ENCODE results near the gene TRMT6. TPM values are rescaled to one million over a fixed set of nuclear protein-coding genes. Genes with fewer than 3 reads are reported as not detected.

TRMT6 gene
- polyA plus RNA-seq, 1 donor: 10.6 TPM

DNA sequence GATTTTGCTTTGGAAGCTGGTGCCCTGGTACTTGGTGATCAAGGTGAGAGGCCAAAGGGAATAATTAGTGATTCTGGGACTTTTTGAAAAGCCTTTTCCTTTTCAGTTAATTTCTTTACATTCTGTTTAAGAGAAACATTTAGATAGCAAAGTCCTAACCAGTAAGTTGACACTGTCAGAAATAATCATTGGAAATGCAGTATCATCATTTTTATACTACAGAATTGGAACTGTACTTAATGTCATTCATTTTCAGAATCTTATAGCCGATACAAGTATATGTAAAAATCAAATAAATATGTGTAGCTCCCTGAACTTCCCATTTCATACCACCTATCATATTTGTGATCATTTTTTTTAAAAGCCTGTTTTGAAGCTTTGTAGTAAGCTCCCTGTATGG is 27.6 kb upstream of the TRMT6 start:
- Histone ChIP-seq H3K36me3 (ENCODE audit: control insufficient read depth, insufficient read depth, low read length) (peaks cover 7% of the 10 kb centered on the region), H3K4me3 (ENCODE audit: low read length) (no peak overlapping the region), H3K27me3 (ENCODE audit: control insufficient read depth, insufficient read depth, low read length) (no peaks in the 10 kb centered on the region), H3K4me1 (ENCODE audit: control insufficient read depth, insufficient read depth, low read length) (peaks cover 37% of the 10 kb centered on the region), H3K27ac (ENCODE audit: low read length) (no peak overlapping the region), H3K9me3 (ENCODE audit: control insufficient read depth, low read depth, low read length) (no peaks in the 10 kb centered on the region)
- DNase-seq: no peak
- WGBS (ENCODE audit: insufficient coverage, low lambda C conversion rate): no CpG with 5 or more reads among the region's 1 CpG

DNA sequence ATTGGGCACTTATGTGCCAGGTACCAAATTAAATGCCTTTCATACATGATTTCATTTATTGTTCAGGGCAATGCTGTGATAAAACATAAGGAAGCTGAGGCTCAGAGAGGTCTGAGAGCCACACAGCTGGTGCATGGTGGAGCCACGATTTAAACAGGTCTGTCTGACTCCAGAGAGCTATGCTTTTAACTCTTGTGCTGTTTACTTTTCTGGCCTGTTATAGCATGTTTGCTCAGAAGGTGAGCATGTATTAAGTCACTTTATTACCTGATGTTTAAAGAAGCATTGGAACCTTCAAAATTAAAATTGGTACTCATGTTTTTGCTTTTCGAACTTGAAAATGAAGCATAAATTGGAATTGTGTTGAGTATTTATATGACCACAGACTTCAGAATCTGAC is 26.9 kb upstream of the TRMT6 start:
- WGBS (ENCODE audit: insufficient coverage, low lambda C conversion rate): no CpG with 5 or more reads among the region's 2 CpGs
- Histone ChIP-seq H3K36me3 (ENCODE audit: control insufficient read depth, insufficient read depth, low read length) (peaks cover 7% of the 10 kb centered on the region), H3K9me3 (ENCODE audit: control insufficient read depth, low read depth, low read length) (no peaks in the 10 kb centered on the region), H3K4me3 (ENCODE audit: low read length) (no peak overlapping the region), H3K27me3 (ENCODE audit: control insufficient read depth, insufficient read depth, low read length) (no peaks in the 10 kb centered on the region), H3K4me1 (ENCODE audit: control insufficient read depth, insufficient read depth, low read length) (peaks cover 44% of the 10 kb centered on the region), H3K27ac (ENCODE audit: low read length) (no peak overlapping the region)
- no peak for DNase-seq

DNA sequence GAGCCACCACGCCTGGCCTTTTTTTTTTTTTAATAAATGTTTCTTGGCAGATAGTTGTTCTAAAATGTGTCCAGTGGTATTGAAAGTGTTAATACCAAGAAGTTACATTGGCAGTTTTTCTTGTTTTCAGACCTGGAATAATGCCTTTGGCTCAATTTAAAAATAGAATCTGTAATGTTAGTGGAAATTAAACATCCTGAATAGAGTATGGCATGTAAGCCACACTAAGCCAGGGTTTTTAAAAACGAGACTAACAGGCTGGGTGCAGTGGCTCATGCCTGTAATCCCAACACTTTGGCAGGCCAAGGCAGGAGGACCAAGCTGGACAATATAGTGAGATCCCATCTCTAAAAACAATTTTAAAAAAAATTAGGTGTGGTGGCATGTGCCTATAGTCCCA is 25.4 kb upstream of the TRMT6 start:
- Histone ChIP-seq H3K36me3 (ENCODE audit: control insufficient read depth, insufficient read depth, low read length) (peaks cover 7% of the 10 kb centered on the region), H3K4me1 (ENCODE audit: control insufficient read depth, insufficient read depth, low read length) (peaks cover 34% of the 10 kb centered on the region), H3K27ac (ENCODE audit: low read length) (no peak overlapping the region), H3K9me3 (ENCODE audit: control insufficient read depth, low read depth, low read length) (no peaks in the 10 kb centered on the region), H3K27me3 (ENCODE audit: control insufficient read depth, insufficient read depth, low read length) (no peaks in the 10 kb centered on the region), H3K4me3 (ENCODE audit: low read length) (no peak overlapping the region)
- no CpG with 5 or more reads among the region's 2 CpGs for WGBS (ENCODE audit: insufficient coverage, low lambda C conversion rate)
- no peak for DNase-seq

DNA sequence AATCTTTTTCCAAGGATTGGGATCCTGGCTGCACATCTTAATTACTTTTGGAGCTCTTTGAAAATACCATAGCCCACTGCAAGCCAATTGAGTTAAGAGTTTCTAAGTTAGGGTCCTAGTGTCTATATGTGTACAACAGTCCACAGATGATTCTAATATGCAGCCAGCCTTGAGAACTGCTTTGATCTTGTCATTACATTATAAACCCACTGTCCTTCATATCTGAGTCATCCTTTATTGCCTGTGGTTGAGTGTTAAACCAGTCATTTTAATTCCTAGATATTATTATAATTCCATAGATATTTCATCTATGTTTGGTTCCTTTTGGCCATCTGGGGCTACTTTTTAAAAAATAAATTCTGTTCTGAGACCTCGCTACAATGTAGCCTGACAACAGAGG is 24.2 kb upstream of the TRMT6 start:
- Histone ChIP-seq H3K27ac (ENCODE audit: low read length) (peak overlapping the region; percentile 80), H3K4me3 (ENCODE audit: low read length) (no peak overlapping the region), H3K36me3 (ENCODE audit: control insufficient read depth, insufficient read depth, low read length) (peaks cover 7% of the 10 kb centered on the region), H3K9me3 (ENCODE audit: control insufficient read depth, low read depth, low read length) (no peaks in the 10 kb centered on the region), H3K27me3 (ENCODE audit: control insufficient read depth, insufficient read depth, low read length) (no peaks in the 10 kb centered on the region), H3K4me1 (ENCODE audit: control insufficient read depth, insufficient read depth, low read length) (peaks cover 25% of the 10 kb centered on the region)
- WGBS (ENCODE audit: insufficient coverage, low lambda C conversion rate): 100% methylated on average over 1 of the region's 1 CpG
- no peak for DNase-seq

DNA sequence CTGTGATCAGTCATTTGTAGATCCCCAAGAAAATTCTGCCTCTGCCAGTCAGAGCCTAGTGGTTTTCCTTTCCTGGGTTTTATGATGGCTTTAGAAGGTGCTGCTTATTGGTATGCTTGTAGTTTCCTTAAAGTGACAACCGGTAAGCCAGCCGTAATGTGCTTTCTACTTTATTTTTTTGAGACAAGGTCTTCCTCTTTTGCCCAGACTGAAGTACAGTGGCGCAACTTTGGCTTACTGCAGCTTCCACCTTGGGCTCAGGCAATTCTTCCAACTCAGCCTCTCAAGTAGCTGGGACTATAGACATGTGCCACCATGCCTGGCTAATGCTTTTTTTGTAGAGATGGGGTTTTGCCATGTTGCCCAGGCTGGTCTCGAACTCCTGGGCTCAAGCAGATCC is 23.6 kb upstream of the TRMT6 start:
- Histone ChIP-seq H3K36me3 (ENCODE audit: control insufficient read depth, insufficient read depth, low read length) (peaks cover 5% of the 10 kb centered on the region), H3K27ac (ENCODE audit: low read length) (peak overlapping the region; percentile 80), H3K4me3 (ENCODE audit: low read length) (no peak overlapping the region), H3K27me3 (ENCODE audit: control insufficient read depth, insufficient read depth, low read length) (no peaks in the 10 kb centered on the region), H3K9me3 (ENCODE audit: control insufficient read depth, low read depth, low read length) (no peaks in the 10 kb centered on the region), H3K4me1 (ENCODE audit: control insufficient read depth, insufficient read depth, low read length) (peaks cover 25% of the 10 kb centered on the region)
- no CpG with 5 or more reads among the region's 4 CpGs for WGBS (ENCODE audit: insufficient coverage, low lambda C conversion rate)
- DNase-seq: peak in 1 of 2 donors; percentile 13

DNA sequence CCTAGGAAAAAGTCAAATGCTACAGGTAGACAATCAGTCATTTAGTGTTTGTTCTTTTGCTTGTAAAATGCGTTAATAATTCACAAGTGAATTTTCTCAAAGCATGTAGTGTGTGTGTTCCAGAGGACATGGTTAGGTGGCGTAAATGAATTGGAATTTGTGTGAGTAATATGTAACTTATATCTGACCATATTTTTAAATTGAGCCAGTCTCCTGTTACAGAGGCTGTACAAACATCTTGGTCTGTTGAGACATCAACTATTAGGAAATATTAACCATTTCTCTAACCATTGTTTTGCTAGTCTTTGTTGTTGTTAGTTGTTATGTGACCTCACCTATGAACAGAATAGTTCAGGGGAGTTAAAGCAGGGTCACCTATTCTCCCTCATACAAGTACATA is 22.8 kb upstream of the TRMT6 start:
- peak; percentile 76 to 90 for DNase-seq
- H3K27ac ChIP-seq (ENCODE audit: low read length): peak overlapping the region; percentile 80
- WGBS (ENCODE audit: insufficient coverage, low lambda C conversion rate): 20% methylated on average over 1 of the region's 2 CpGs
- H3K27me3 ChIP-seq (ENCODE audit: control insufficient read depth, insufficient read depth, low read length): no peaks in the 10 kb centered on the region
- H3K36me3 ChIP-seq (ENCODE audit: control insufficient read depth, insufficient read depth, low read length): peaks cover 3% of the 10 kb centered on the region
- H3K4me3 ChIP-seq (ENCODE audit: low read length): no peak overlapping the region
- H3K9me3 ChIP-seq (ENCODE audit: control insufficient read depth, low read depth, low read length): no peaks in the 10 kb centered on the region
- H3K4me1 ChIP-seq (ENCODE audit: control insufficient read depth, insufficient read depth, low read length): peaks cover 25% of the 10 kb centered on the region

DNA sequence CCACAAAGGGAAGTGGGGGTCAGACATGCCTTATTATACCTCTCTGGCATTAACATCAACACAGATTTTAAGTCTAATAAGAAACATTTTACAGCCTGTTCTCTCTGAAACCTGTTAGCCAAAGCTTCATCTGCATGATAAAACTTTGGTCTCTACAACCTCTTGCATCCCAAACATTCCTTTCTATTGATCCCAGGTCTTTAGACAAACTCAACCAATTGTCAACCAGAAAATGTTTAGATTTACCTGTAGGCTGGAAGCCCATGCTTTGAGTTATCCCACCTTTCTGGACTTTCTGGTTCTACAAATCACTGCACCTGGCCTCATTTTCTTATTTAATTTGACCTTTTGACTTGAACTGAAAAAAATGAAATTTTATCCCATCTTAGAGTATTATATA is 20.9 kb upstream of the TRMT6 start:
- Histone ChIP-seq H3K4me3 (ENCODE audit: low read length) (no peak overlapping the region), H3K36me3 (ENCODE audit: control insufficient read depth, insufficient read depth, low read length) (peaks cover 8% of the 10 kb centered on the region), H3K4me1 (ENCODE audit: control insufficient read depth, insufficient read depth, low read length) (peaks cover 25% of the 10 kb centered on the region), H3K9me3 (ENCODE audit: control insufficient read depth, low read depth, low read length) (no peaks in the 10 kb centered on the region), H3K27ac (ENCODE audit: low read length) (no peak overlapping the region), H3K27me3 (ENCODE audit: control insufficient read depth, insufficient read depth, low read length) (no peaks in the 10 kb centered on the region)
- no peak for DNase-seq

DNA sequence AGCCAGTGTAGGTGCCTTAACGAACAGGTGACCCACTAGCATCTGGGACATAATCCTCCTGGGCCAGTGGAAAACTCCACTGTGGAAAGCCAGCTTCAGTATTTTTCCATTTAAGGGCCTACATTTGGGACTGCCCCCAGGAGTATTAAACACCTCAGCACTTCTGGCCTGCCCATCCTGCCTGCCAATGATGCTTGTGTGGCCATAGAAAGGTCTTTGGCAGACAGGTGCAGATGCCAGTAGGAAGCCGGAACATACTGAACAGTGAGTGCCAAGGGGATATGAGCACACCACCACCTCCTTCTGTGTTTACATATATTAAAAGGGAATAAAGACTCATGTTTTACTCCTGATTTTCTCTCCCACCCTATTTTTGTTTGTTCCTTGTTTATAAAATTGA is 20.0 kb upstream of the TRMT6 start:
- 100% methylated on average over 1 of the region's 2 CpGs for WGBS (ENCODE audit: insufficient coverage, low lambda C conversion rate)
- Histone ChIP-seq H3K27ac (ENCODE audit: low read length) (no peak overlapping the region), H3K4me3 (ENCODE audit: low read length) (no peak overlapping the region), H3K9me3 (ENCODE audit: control insufficient read depth, low read depth, low read length) (no peaks in the 10 kb centered on the region), H3K36me3 (ENCODE audit: control insufficient read depth, insufficient read depth, low read length) (peaks cover 12% of the 10 kb centered on the region), H3K27me3 (ENCODE audit: control insufficient read depth, insufficient read depth, low read length) (no peaks in the 10 kb centered on the region), H3K4me1 (ENCODE audit: control insufficient read depth, insufficient read depth, low read length) (peaks cover 25% of the 10 kb centered on the region)
- DNase-seq: no peak

DNA sequence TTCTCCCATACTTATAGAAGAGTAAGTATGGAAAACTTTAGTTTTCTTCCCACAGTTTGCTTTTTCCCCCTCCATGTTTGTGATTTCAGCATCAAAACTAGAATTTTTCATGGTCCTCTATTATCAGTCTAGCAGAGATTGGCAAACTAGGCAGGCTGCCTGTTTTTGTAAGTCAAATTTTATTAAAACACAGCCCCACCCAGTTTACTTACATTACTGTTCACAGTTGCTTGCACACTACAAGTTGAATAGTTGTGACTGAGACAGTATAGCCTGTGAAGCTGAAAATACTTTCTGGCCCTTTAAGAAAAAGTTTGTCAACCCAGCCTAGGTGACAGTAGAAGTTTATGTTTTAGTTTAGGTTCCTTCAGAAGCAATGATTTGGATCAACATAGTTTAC is 19.6 kb upstream of the TRMT6 start:
- peaks cover 17% of the 10 kb centered on the region for H3K36me3 ChIP-seq (ENCODE audit: control insufficient read depth, insufficient read depth, low read length)
- no peaks in the 10 kb centered on the region for H3K27me3 ChIP-seq (ENCODE audit: control insufficient read depth, insufficient read depth, low read length)
- H3K4me3 ChIP-seq (ENCODE audit: low read length): no peak overlapping the region
- no peaks in the 10 kb centered on the region for H3K9me3 ChIP-seq (ENCODE audit: control insufficient read depth, low read depth, low read length)
- no peak overlapping the region for H3K27ac ChIP-seq (ENCODE audit: low read length)
- DNase-seq: no peak
- peaks cover 24% of the 10 kb centered on the region for H3K4me1 ChIP-seq (ENCODE audit: control insufficient read depth, insufficient read depth, low read length)

DNA sequence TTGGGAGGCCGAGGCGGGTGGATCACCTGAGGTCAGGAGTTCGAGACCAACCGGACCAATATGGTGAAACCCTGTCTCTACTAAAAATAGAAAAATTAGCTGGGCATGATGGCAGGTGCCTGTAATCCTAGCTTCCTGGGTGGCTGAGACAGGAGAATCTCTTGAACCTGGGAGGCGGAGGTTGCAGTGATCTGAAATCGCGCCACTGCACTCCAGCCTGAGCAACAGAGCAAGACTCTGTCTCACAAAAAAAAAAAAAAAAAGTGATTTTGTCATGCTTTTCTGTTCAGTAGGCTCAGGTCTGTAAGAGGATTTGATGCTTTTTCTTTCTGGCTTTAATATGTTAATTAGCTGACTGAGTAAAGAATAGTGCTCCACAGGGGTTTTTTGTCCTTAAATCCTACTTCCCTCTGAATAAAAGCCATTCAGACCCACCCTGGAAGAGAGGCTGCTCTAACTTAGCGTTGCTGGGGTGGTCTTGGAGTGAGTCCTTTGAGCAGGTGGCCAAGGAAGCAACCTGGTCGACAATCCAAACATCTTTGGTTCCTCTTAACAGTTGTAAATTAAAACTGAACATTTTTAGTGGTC is 19.1 kb upstream of the TRMT6 start:
- Histone ChIP-seq H3K4me1 (ENCODE audit: control insufficient read depth, insufficient read depth, low read length) (peaks cover 19% of the 10 kb centered on the region), H3K4me3 (ENCODE audit: low read length) (no peak overlapping the region), H3K27me3 (ENCODE audit: control insufficient read depth, insufficient read depth, low read length) (no peaks in the 10 kb centered on the region), H3K36me3 (ENCODE audit: control insufficient read depth, insufficient read depth, low read length) (peaks cover 19% of the 10 kb centered on the region), H3K27ac (ENCODE audit: low read length) (no peak overlapping the region), H3K9me3 (ENCODE audit: control insufficient read depth, low read depth, low read length) (no peaks in the 10 kb centered on the region)
- no peak for DNase-seq
- WGBS (ENCODE audit: insufficient coverage, low lambda C conversion rate): no CpG with 5 or more reads among the region's 9 CpGs

DNA sequence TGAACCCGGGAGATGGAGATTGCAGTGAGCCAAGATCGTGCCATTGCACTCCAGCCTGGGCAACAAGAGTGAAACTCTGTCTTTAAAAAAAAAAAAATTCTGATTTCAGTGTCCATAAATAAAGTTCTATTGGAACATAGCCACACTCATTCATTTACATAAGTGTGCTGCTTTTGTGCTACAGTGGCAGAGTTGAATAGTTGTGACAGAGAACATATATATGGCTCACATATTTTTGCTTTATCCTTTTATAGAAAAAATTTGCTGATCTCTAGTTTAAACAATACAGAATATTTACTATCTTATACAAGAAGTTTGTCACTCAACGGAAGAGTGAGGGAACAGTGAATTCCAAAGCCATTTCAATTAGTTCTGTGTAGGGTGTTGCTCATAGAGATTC is 18.1 kb upstream of the TRMT6 start:
- Histone ChIP-seq H3K4me3 (ENCODE audit: low read length) (no peak overlapping the region), H3K27me3 (ENCODE audit: control insufficient read depth, insufficient read depth, low read length) (no peaks in the 10 kb centered on the region), H3K27ac (ENCODE audit: low read length) (no peak overlapping the region), H3K36me3 (ENCODE audit: control insufficient read depth, insufficient read depth, low read length) (peaks cover 23% of the 10 kb centered on the region), H3K4me1 (ENCODE audit: control insufficient read depth, insufficient read depth, low read length) (peaks cover 10% of the 10 kb centered on the region), H3K9me3 (ENCODE audit: control insufficient read depth, low read depth, low read length) (no peaks in the 10 kb centered on the region)
- no peak for DNase-seq
- WGBS (ENCODE audit: insufficient coverage, low lambda C conversion rate): 100% methylated on average over 1 of the region's 3 CpGs
